ENCODE results near the gene ANTXR2.

GRCh38 chr4:80010316-80010715 is 62.7 kb downstream of the ANTXR2 start:
- TF ChIP-seq YY1 (IDR thresholded peaks at IDR 0.05; ENCODE audit: low read depth), result no peak
- TF ChIP-seq CEBPB (IDR thresholded peaks at IDR 0.05), result no peak
- TF ChIP-seq RAD21 (IDR thresholded peaks at IDR 0.05; ENCODE audit: low read depth), result no peak
- TF ChIP-seq, protein P1, sequence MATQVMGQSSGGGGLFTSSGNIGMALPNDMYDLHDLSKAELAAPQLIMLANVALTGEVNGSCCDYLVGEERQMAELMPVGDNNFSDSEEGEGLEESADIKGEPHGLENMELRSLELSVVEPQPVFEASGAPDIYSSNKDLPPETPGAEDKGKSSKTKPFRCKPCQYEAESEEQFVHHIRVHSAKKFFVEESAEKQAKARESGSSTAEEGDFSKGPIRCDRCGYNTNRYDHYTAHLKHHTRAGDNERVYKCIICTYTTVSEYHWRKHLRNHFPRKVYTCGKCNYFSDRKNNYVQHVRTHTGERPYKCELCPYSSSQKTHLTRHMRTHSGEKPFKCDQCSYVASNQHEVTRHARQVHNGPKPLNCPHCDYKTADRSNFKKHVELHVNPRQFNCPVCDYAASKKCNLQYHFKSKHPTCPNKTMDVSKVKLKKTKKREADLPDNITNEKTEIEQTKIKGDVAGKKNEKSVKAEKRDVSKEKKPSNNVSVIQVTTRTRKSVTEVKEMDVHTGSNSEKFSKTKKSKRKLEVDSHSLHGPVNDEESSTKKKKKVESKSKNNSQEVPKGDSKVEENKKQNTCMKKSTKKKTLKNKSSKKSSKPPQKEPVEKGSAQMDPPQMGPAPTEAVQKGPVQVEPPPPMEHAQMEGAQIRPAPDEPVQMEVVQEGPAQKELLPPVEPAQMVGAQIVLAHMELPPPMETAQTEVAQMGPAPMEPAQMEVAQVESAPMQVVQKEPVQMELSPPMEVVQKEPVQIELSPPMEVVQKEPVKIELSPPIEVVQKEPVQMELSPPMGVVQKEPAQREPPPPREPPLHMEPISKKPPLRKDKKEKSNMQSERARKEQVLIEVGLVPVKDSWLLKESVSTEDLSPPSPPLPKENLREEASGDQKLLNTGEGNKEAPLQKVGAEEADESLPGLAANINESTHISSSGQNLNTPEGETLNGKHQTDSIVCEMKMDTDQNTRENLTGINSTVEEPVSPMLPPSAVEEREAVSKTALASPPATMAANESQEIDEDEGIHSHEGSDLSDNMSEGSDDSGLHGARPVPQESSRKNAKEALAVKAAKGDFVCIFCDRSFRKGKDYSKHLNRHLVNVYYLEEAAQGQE (IDR thresholded peaks at IDR 0.05; ENCODE audit: low read depth), result no peak

Data from Ishikawa (cell line).